Activated T-helper 17 cell treated with anti-CD3 and anti-CD28 coated beads, Interleukin-2, amount 50 U/mL, for 72 hours (primary cell): ENCODE measurements around the gene RAP1GAP2. TPM values are rescaled to one million over a fixed set of nuclear protein-coding genes. Genes with fewer than 3 reads are reported as not detected.

Experiments used
- ATAC-seq: fragments of 150-1000 bp; cut with Tn5 transposase; replicated peaks from 2 replicates; pipeline ENCODE4 v1.10.0; 2021; ENCODE audit warnings: mild to moderate bottlenecking, moderate library complexity
- H3K27ac Mint-ChIP-seq: one replicate; pipeline ENCODE4 v1.8.0; 2022; ENCODE audit warnings: mixed read lengths
- H3K27me3 Mint-ChIP-seq: one replicate; pipeline ENCODE4 v1.8.0; 2022; ENCODE audit warnings: mixed read lengths
- H3K36me3 Mint-ChIP-seq: one replicate; pipeline ENCODE4 v1.8.0; 2022; ENCODE audit warnings: low read depth, mild to moderate bottlenecking, mixed read lengths
- H3K4me1 Mint-ChIP-seq: one replicate; pipeline ENCODE4 v1.8.0; 2022; ENCODE audit warnings: mixed read lengths
- H3K4me3 Mint-ChIP-seq: one replicate; pipeline ENCODE4 v1.8.0; 2022; ENCODE audit warnings: mild to moderate bottlenecking, mixed read lengths
- H3K9me3 Mint-ChIP-seq: one replicate; pipeline ENCODE4 v1.8.0; 2022; ENCODE audit warnings: mixed read lengths
- total RNA-seq, 2 donors: library from RNA; stranded (reverse); gene quantifications; one replicate each; pipeline ENCODE4 v1.2.3, GENCODE V29; 2022

RAP1GAP2 gene
- 1 to 10 TPM in 1 of 2 donors, under 1 TPM in 1; 0.77 to 1.6 TPM for total RNA-seq

DNA sequence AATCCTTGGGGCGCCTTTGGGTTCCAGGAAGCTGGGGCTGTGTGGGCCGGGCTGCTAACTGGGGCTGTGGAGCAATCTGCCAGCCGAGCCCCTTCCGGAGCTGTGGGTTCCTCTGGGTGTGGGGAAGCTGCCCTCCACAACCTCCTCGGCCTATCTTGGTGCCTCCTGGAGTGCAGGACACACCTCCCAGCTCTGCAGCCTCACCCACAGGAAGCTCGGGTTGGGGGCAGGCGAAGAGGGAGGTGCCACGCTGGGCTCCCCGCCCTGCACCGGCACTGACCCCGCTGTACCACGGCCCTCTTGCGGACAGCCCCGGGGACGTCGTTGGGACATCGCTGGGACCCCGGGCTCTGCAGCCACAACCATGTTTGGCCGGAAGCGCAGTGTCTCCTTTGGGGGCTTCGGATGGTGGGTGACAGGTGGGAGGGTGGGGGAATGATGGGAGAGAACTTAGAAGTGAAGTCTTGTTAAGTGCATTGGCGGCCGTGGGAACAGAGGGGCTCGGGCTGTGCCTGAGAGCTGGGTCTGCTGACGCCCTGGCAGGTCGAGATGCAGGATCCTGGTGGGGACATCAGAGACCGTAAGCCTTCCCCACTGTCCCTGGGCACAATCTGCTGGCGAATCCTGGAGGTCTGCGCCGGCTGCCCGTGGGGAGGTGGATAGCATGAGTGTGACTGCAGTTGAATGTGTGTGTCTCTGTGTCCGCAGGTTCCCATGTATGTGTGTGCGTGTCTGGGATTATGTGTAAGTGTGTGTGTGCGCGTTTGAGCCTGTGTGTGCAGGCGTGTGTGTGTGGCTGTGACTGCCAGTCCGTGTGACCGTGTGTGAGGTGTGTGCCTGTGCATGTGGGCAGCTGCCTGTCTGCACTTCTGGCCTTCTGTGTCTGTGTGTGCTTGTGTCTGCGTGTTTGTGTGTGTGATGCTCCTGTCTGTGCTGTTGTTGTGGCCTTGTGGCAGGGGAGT lies at the start of gene RAP1GAP2:
RAP1GAP2 (plus strand) TSS at position 275 of the 962 bp plus-strand sequence; CDS start at position 365, 90 bp downstream.
- Mint-ChIP-seq H3K9me3 (no peaks in the 10 kb centered on the region), H3K36me3 (peaks cover 9% of the 10 kb centered on the region), H3K4me3 (peak within 1 kb of the TSS; percentile 76), H3K27ac (peak within 1 kb of the TSS; percentile 13), H3K4me1 (peaks cover 49% of the 10 kb centered on the region), H3K27me3 (peaks cover 7% of the 10 kb centered on the region)
- peak; percentile 73 for ATAC-seq

DNA sequence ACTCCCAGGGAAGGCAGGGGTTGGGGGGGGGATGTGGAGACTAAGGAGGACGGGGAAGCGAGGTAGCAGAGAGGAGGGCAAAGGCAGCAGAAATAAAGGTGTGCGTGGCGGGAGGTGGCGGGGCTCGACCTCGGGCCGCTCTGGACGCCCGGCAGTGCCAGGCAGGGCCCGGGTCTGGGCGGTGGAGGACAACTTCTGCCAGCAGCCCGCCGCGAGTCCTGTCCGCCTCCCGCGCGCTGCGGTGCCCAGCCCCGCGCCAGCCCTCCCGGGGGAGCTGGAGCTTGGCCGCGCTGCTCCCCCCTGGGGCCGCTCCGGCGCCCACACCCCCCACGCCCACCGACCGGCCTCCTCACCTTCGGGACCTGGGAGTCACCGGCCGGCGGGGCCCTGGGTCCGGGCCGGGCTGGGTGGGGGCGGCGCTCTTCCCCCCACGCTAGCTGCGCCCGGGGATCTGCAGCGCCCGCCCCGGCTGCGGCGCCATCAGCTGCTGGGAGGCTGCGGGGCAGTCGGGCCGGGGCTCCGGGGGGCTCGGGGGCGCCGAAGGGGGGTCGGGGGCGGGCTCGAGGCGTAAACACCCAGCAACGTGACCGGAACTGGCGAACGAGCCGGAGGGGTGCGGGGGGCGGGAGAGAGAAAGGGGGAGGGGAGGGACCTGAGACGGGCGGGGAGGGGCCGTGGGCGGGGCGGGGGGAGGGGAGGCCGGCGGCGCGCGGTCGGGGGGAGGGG lies 47.0 kb upstream of the RAP1GAP2 start, which contains the start of gene CCDC92B:
CCDC92B (minus strand) TSS at position 595 of the 726 bp plus-strand sequence. CDS start 14,507 bp downstream, outside the sequence.
- Mint-ChIP-seq H3K4me1 (no peaks in the 10 kb centered on the region), H3K27me3 (peaks cover 36% of the 10 kb centered on the region), H3K4me3 (no peak within 1 kb of the TSS), H3K27ac (no peak within 1 kb of the TSS), H3K36me3 (no peaks in the 10 kb centered on the region), H3K9me3 (no peaks in the 10 kb centered on the region)
- ATAC-seq, result no peak

DNA sequence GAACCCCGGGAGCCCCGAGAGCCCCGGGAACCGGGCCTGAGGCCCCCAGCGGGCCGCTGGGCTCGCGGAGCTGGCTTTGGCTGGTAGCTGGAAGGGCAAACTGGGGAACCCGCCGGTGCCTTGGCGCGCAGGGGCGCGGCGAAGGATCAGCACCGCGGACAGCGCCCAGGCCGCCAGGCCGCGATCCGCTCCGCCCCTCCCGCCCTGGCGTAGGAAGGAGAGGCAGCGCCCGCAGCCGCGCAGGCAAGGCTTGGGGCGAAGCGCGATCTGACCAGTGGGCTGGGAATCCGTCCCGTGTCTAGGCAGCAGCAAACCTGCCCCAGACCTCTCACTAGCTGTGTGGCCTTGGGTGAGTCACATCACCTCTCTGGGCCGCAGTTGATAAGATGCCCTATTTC lies 46.5 kb upstream of the RAP1GAP2 start:
- H3K36me3 Mint-ChIP-seq, result no peaks in the 10 kb centered on the region
- no peaks in the 10 kb centered on the region for H3K9me3 Mint-ChIP-seq
- no peaks in the 10 kb centered on the region for H3K4me1 Mint-ChIP-seq
- no peak overlapping the region for H3K27ac Mint-ChIP-seq
- no peak overlapping the region for H3K4me3 Mint-ChIP-seq
- peaks cover 31% of the 10 kb centered on the region for H3K27me3 Mint-ChIP-seq
- ATAC-seq, result peak; percentile 99

DNA sequence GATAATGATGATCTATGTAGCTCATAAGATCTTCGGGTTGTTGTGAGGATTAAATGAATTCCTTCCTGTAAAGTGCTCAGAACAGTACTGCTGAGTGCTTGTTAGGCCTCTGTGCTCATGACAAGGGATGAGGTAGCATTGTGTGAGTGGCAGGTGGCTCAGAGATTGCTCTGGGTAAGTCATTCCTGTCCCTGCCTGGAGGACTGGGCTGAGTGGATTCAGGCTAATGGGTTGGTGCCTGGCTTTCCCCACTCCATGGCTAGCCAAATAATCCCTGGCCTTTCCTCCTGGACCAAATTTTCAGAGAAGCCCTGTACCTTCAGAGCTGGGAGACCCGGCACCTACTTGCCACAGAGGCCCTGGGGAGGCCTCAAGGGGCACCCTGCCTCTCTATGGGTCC lies 45.5 kb upstream of the RAP1GAP2 start:
- Mint-ChIP-seq H3K27me3 (peaks cover 24% of the 10 kb centered on the region), H3K4me3 (no peak overlapping the region), H3K27ac (no peak overlapping the region), H3K4me1 (no peaks in the 10 kb centered on the region), H3K36me3 (no peaks in the 10 kb centered on the region), H3K9me3 (no peaks in the 10 kb centered on the region)
- ATAC-seq, result no peak

DNA sequence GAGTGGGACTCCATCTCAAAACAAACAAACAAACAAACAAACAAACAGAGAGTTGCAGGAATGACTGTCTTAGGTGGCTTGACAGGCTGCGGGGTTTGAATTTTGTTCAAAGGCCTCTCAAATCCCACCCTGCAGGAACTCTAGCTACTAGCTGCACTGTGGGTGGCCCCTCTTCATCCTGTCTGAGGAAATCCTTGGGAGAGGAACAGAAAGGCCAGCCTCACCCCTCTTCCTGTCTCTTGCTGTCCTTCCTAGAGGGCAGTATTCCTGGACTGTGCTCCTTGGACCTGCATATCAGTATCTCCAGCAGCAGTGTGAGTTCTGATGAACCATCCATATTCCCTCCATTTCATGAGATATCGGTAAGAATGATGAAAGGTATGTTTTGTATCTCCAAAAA lies 44.7 kb upstream of the RAP1GAP2 start:
- H3K4me3 Mint-ChIP-seq, result no peak overlapping the region
- H3K27ac Mint-ChIP-seq, result no peak overlapping the region
- no peak for ATAC-seq

DNA sequence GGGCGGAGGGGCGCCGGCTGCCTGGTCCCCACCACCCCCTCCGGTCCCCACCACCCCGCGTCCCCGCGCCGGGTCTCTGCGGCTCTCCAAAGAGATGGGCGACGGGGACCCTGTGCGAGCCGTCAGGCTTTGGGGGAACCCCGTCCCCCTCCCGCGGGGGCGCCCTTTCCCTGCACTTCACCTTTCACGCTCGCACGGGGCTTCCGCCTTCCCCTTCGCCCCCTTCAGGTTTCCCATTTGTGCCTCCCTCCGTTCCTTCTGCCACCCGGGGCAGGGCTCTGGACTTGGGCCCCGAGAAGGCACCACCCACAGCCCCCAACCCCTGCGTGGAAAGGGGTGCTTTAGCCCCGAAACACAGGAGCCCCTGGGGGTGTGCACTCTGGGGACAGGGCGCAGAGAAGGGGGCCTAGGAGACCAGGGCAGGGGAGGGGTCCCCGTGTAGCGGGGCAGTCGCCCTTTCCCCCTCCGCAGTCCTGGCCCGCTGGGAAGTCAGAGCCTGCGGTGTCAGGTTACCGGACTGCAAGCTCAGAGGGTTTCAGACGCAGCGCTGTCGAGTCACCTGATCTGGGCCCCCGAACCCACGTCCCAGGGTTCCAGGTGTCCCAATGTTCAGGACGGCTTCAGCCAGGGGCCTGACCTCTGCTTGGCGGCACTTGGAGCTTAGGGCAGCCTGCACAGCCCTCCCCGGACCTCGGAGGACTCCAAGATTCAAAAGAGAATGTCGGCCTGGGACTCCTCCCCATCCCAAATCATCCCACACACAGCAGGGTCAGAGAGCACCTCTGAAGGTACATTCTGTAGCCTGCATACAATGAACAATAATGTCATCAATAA lies 40.1 kb upstream of the RAP1GAP2 start:
- no peak overlapping the region for H3K4me3 Mint-ChIP-seq

More for the DNA sequence above, 44.7 kb upstream of the RAP1GAP2 start:
- no peaks in the 10 kb centered on the region for H3K36me3 Mint-ChIP-seq
- no peaks in the 10 kb centered on the region for H3K4me1 Mint-ChIP-seq
- H3K27me3 Mint-ChIP-seq, result peaks cover 22% of the 10 kb centered on the region
- H3K9me3 Mint-ChIP-seq, result no peaks in the 10 kb centered on the region

DNA sequence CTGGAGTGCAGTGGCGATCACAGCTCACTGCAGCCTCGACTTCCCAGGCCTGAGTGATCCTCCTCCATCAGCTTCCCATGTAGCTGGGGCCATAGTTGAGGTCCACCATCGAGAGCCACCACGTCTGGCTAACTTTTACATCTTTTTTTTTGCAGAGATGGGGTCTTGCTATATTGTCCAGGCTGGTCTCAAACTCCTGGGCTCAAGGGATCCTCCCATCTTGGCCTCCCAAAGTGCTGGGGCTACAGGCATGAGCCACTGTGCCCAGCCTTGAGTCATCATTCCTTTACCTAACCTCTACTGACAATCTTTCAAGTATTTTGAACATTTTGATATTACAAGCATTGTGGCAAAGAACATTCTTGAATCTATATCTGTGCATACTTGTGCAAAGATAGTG lies 37.4 kb upstream of the RAP1GAP2 start:
- H3K4me3 Mint-ChIP-seq, result no peak overlapping the region
- peaks cover 29% of the 10 kb centered on the region for H3K27me3 Mint-ChIP-seq
- ATAC-seq, result no peak
- no peaks in the 10 kb centered on the region for H3K9me3 Mint-ChIP-seq
- H3K36me3 Mint-ChIP-seq, result no peaks in the 10 kb centered on the region
- H3K27ac Mint-ChIP-seq, result no peak overlapping the region
- peaks cover 4% of the 10 kb centered on the region for H3K4me1 Mint-ChIP-seq

More for the DNA sequence above, 40.1 kb upstream of the RAP1GAP2 start:
- Mint-ChIP-seq H3K9me3 (no peaks in the 10 kb centered on the region), H3K27ac (no peak overlapping the region), H3K4me1 (no peaks in the 10 kb centered on the region), H3K27me3 (peaks cover 22% of the 10 kb centered on the region), H3K36me3 (no peaks in the 10 kb centered on the region)
- no peak for ATAC-seq

DNA sequence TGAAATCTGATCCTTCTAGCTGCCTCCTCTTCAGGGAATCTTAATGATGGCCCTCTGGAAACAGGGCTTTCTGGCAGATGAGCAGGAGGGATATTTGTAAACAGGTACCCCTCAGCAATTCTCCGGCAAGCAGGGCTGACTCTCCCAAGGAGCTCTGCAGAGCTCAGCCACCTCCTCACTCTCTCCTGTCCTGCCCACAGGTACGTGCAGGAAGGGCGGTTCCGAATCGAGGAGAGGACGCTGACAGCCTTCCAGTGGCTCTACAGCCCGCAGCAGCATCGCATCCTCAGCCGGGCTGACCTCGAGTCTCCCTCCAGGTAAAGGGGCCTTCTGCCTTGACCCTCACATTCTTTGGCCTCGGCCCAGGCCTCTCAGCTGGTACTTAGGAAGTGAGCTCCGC lies 26.1 kb upstream of the RAP1GAP2 start:
- H3K9me3 Mint-ChIP-seq, result no peaks in the 10 kb centered on the region
- H3K27ac Mint-ChIP-seq, result no peak overlapping the region
- peaks cover 18% of the 10 kb centered on the region for H3K27me3 Mint-ChIP-seq
- no peaks in the 10 kb centered on the region for H3K36me3 Mint-ChIP-seq
- H3K4me3 Mint-ChIP-seq, result no peak overlapping the region
- H3K4me1 Mint-ChIP-seq, result no peaks in the 10 kb centered on the region
- ATAC-seq, result no peak

DNA sequence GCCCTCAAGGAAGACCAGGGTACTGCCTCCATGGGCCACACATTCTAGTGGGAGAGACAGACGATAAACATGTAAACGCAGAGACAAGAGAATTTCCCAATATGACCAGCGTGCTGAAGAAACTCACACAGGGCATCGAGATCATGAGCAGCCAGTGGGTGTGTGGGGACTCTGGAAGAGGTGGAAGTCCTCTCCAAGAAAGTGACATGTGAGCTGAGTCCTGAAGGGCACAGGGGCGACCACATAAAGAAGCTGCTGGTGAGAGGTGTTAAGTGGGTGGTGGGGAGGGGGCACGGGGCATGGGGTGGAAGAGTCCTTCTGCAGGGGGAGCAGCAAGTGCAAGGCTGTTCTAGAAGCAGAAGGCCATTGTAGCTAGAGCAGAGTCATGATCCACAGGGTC lies 21.0 kb upstream of the RAP1GAP2 start:
- peaks cover 29% of the 10 kb centered on the region for H3K27me3 Mint-ChIP-seq
- no peaks in the 10 kb centered on the region for H3K9me3 Mint-ChIP-seq
- H3K4me1 Mint-ChIP-seq, result no peaks in the 10 kb centered on the region
- H3K4me3 Mint-ChIP-seq, result peak overlapping the region; percentile 26
- no peaks in the 10 kb centered on the region for H3K36me3 Mint-ChIP-seq
- no peak for ATAC-seq
- no peak overlapping the region for H3K27ac Mint-ChIP-seq

DNA sequence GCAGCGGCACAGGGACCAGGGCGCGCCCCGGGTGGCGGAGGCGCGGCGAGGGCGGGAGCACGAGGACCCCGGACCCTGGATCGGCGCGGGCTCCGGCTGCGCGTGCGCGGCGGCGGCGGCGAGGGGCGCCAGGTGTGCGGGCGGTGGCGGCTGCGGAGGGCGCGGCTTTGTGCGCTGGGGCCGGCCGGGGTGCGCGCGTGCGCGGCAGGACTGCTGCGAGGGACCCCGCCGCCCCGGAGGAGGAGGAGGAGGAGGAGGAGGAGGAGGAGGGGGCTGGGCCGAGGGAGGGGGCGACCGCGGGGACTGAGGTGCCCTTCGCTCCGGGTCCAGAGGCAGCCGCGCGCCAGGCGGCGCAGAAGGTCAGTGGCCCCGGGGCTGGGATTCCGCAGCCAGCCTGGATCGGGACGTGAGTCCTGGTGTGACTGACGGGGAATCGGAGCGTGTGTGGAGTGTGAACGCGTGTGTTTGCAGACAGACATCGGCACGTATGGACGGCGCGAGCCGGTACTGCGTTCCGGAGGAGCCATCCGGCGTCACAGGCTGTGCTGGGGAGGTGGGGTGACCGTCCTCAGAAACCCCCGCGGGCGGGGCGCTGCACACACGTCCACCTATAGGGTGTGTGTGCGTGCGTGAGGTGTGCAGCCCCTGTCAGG lies 19.5 kb upstream of the RAP1GAP2 start:
- no peaks in the 10 kb centered on the region for H3K4me1 Mint-ChIP-seq
- H3K9me3 Mint-ChIP-seq, result no peaks in the 10 kb centered on the region
- H3K4me3 Mint-ChIP-seq, result peak overlapping the region; percentile 62
- peaks cover 29% of the 10 kb centered on the region for H3K27me3 Mint-ChIP-seq
- peak; percentile 35 for ATAC-seq
- no peak overlapping the region for H3K27ac Mint-ChIP-seq
- H3K36me3 Mint-ChIP-seq, result no peaks in the 10 kb centered on the region

DNA sequence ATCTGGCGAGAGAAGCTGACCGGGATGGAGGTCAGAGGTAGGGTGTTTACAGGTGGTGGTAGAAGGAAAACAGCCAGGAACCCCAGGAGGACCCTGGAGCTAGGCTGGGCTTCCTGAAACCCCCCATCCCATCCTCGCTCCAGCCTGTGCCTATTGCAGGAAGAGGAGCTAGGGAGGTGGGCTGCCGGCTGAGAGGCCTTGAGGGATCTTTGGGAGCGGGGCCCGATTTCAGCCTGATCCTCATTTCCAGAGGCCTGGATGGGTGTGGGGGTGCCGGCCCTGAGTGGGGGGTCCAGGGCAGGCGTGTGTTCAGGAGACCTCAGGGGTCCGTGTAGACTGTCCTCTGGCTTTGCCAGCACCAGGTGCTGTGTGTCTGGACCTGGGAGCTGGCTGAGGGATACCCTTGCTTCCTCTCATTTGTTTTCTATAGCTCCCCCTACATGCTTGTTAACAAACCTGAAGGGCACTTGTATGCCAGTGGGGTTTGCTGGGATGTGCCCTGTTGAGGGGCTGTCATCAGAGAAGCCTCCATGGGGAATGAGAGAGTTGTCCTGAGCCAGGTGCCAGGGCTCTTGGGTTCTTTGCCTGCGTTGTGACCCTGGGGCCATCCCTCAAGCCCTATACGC lies 18.9 kb upstream of the RAP1GAP2 start:
- no peaks in the 10 kb centered on the region for H3K36me3 Mint-ChIP-seq
- no peak overlapping the region for H3K27ac Mint-ChIP-seq
- no peaks in the 10 kb centered on the region for H3K4me1 Mint-ChIP-seq
- H3K9me3 Mint-ChIP-seq, result no peaks in the 10 kb centered on the region
- H3K27me3 Mint-ChIP-seq, result peaks cover 29% of the 10 kb centered on the region
- peak overlapping the region; percentile 62 for H3K4me3 Mint-ChIP-seq
- ATAC-seq, result no peak

DNA sequence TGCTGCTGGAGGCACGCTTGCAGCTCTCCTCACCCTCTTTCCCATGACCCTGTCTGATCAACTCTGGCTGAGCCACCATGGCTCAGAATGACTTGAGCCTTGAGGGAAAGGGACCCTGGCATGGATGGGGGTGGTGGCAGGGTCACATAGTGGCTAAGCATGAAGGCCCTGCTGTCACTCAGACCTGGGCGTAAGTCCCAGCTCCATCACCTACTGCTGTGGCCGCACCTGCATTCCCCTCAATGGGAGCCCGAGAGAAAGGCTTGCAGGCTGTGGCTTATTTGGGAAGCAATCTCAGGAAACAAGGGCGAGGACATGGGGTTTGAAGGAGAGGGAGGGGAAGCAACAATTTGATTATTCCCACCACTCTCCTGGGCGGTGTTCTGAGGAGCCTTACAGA lies 17.7 kb upstream of the RAP1GAP2 start:
- Mint-ChIP-seq H3K4me3 (no peak overlapping the region), H3K27ac (no peak overlapping the region), H3K27me3 (peaks cover 19% of the 10 kb centered on the region), H3K4me1 (no peaks in the 10 kb centered on the region), H3K36me3 (no peaks in the 10 kb centered on the region), H3K9me3 (no peaks in the 10 kb centered on the region)
- no peak for ATAC-seq

DNA sequence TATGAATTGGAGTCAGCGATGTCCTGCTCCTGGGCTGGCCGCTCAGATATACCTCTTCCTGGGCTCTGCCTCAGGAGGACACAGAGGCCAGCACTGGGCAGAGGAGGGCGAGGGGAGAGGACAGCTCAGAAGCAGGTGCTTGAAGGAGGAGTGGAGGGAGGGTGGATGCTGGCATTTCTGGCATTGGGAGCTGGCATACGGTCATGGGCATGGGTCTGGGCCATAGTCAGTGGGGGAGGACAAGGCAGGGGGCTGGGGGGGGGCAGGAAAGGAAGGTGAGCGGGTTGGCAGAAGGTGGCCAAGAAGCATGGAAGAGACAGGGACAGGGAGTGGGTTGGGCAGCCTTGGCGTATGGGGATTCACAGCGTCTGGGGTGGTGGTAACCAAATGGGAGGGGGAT lies 16.7 kb upstream of the RAP1GAP2 start:
- Mint-ChIP-seq H3K36me3 (no peaks in the 10 kb centered on the region), H3K4me1 (no peaks in the 10 kb centered on the region), H3K27me3 (peaks cover 15% of the 10 kb centered on the region), H3K4me3 (no peak overlapping the region), H3K9me3 (no peaks in the 10 kb centered on the region), H3K27ac (no peak overlapping the region)
- ATAC-seq, result no peak
